HG03432 (cell line): ENCODE measurements around the gene TFIP11.

ENCODE experiments used
- ATAC-seq: cut with Tn5 transposase; IDR thresholded peaks from one replicate; pipeline ENCODE4 v1.9.1; 2021; ENCODE audit warnings: mild to moderate bottlenecking, moderate library complexity; ENCODE audit not compliant: unreplicated experiment

The TFIP11 gene

GRCh38 chr22:26479792-26480610 is 32.3 kb downstream of the TFIP11 start:
- ATAC-seq, result no peak

GRCh38 chr22:26479043-26479791 is 33.1 kb downstream of the TFIP11 start:
- no peak for ATAC-seq

- no peak for ATAC-seq
These were observed 34.9 kb downstream of the TFIP11 start for GRCh38 chr22:26477341-26477731.

- no peak for ATAC-seq
These were observed 35.5 kb downstream of the TFIP11 start for GRCh38 chr22:26476705-26477340.

GRCh38 chr22:26474682-26475081 is 37.6 kb downstream of the TFIP11 start:
- ATAC-seq, result no peak

- ATAC-seq, result no peak
These were observed 40.8 kb downstream of the TFIP11 start for GRCh38 chr22:26471522-26471921.

GRCh38 chr22:26470807-26471206 is 41.5 kb downstream of the TFIP11 start:
- no peak for ATAC-seq

- no peak for ATAC-seq
These were observed 46.1 kb downstream of the TFIP11 start for GRCh38 chr22:26466196-26466595.

GRCh38 chr22:26464312-26464711 is 48.0 kb downstream of the TFIP11 start:
- no peak for ATAC-seq

GRCh38 chr22:26463688-26464087 is 48.6 kb downstream of the TFIP11 start:
- ATAC-seq, result no peak

GRCh38 chr22:26463101-26463661 is 49.1 kb downstream of the TFIP11 start:
- ATAC-seq, result no peak

GRCh38 chr22:26462641-26463040 is 49.6 kb downstream of the TFIP11 start:
- no peak for ATAC-seq

GRCh38 chr22:26462051-26462450 is 50.2 kb downstream of the TFIP11 start:
- no peak for ATAC-seq

- no peak for ATAC-seq
These were observed 51.0 kb downstream of the TFIP11 start for GRCh38 chr22:26461188-26461810.

GRCh38 chr22:26460202-26460601 is 52.1 kb downstream of the TFIP11 start:
- no peak for ATAC-seq

- no peak for ATAC-seq
These were observed 54.5 kb downstream of the TFIP11 start for GRCh38 chr22:26457661-26458272.

- ATAC-seq, result no peak
These were observed 58.3 kb downstream of the TFIP11 start for GRCh38 chr22:26453812-26454500.

GRCh38 chr22:26453216-26453615 is 59.1 kb downstream of the TFIP11 start:
- ATAC-seq, result no peak

GRCh38 chr22:26452236-26453016 is 59.8 kb downstream of the TFIP11 start:
- ATAC-seq, result no peak
